Astrocyte of the cerebellum (primary cell): ENCODE results near the gene SGSM1.
A peak's percentile ranks its signal among the peaks of the same experiment; 100 is the strongest.

ENCODE experiments used
- DNase-seq: peaks from one replicate; pipeline ENCODE4 v3.0.0-alpha.2; 2011; ENCODE audit warnings: low read depth
- H3K4me3 ChIP-seq: 2 replicates; pipeline ENCODE4 v1.5.1; 2011; ENCODE audit warnings: mild to moderate bottlenecking, low read depth, low read length, moderate library complexity
- CTCF ChIP-seq: IDR thresholded peaks from 2 replicates; pipeline ENCODE4 v1.5.1; 2012; ENCODE audit warnings: low read length, low read depth, moderate library complexity, mild to moderate bottlenecking; ENCODE audit errors: missing control alignments
- in situ Hi-C: cut with HindIII; loops from 2 replicates; pipeline ENCODE4 v1.10.0; 2017; ENCODE audit warnings: low sequenced_read_pairs

Gene SGSM1

DNA sequence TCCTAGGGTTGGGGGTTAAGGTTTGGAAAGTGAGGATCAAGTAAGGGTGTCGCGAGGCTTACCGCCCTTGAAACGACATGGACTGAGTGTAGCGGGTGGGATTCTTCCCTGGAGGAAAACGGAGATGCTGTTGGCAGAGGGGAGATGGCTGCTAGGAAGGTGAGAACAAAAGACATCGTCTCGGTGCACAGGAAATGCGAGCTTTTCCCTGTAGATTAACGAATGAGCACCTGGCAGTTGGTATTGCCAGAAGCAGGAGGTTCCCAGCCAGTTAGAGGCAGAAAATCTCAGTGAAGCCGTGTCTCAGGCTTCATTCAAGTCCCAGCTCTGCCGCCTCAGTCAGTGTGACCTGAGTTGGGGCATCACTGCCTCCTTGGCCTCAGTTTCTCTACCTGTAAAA is 141.9 kb downstream of the SGSM1 start:
- no peak overlapping the region for H3K4me3 ChIP-seq
- DNase-seq, result no peak
- in situ Hi-C loops, result no loop called here
- TF ChIP-seq CTCF, result no peak

DNA sequence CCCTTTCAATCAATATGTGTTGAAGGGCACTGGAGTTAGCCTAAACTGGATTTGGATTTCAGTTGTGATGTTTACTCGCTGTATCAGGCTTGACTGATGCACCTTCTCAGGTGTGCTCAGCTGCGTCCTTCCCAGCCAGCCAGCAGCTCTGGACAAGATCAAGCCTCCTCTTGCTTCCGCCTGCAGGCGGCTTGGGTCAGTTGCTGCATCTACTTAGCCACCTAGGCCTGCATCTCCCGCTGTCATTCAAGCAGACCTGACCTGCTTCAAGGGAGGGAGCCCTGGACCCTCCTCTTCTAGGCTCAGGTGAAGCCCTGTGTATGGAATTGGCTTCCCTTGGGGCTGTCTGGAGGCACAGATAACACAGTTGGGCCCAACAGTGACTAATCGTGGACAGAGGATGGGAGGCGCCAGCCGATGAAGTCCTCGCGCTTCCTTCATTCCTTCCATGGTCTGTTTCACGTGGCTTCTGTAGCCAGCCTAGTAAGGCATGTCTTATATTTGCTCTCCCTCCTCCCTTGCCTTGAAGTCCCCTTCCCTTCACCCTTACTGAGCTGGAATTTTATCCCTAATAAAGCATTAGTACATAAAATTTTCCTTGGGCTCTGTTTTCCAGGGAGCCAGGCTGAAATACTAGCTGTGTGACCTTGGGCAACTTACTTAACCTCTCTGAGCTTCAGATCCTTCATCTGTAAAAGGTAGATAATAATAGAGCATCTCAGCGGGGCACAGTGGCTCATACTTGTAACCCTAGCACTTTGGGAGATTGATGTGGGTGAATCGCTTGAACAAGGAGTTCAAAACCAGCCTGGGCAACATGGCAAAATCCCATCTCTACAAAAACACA is 142.6 kb downstream of the SGSM1 start:
- TF ChIP-seq CTCF, result no peak
- no peak for DNase-seq
- H3K4me3 ChIP-seq, result no peak overlapping the region
- in situ Hi-C loops, result no loop called here

DNA sequence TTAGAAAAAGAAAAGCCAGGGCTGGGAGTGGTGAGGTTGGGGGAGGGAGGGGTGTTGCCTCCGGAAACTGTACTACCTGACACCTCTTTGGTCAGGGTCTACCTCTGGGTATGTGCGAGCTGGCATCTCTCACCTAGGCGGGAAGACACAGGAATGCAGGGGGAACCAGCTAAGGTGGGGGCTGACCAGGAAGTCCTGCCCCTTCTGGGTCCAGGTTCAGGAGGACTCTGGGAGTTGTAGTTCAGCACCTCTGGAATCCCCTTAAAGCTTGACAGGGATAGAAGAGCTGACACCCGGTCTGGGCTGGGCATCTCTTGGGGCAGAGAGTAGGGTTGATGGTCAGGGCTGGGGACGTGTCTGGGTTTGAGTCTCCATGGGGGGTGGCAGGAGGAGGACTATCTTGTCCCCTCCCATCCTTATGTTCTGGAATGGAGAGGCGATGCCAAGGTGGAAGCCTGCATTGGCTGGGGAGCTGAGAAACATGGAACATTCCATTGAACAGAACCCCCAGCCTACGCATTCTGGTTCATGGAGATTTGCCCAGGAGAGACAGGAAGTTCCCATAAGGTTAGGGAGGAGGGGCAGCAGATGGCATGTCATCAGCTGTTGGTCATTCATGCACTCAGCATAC is 144.4 kb downstream of the SGSM1 start:
- no peak overlapping the region for H3K4me3 ChIP-seq
- in situ Hi-C loops, result loop anchor here (5.0 kb wide), 1 partner anchor 87 kb away; no protein-coding TSS in a partner anchor
- DNase-seq, result no peak
- no peak for TF ChIP-seq CTCF

GRCh38 chr22:24951942-24952836 is 146.2 kb downstream of the SGSM1 start, which contains the start of gene KIAA1671:
Gene KIAA1671, plus strand, starts transcription at chr22:24952716. Its CDS starts 75,284 bp downstream, at chr22:25028000.
- DNase-seq, result no peak
- in situ Hi-C loops, result loop anchor here (5.0 kb wide), 1 partner anchor 85 kb away; no protein-coding TSS in a partner anchor
- peak; percentile 98 for TF ChIP-seq CTCF
- peak within 1 kb of the TSS; percentile 57 for H3K4me3 ChIP-seq

GRCh38 chr22:24952837-24953383 is 146.9 kb downstream of the SGSM1 start:
- in situ Hi-C loops, result loop anchor here (5.0 kb wide), 1 partner anchor 84 kb away; no protein-coding TSS in a partner anchor
- DNase-seq, result no peak
- TF ChIP-seq CTCF, result no peak
- peak overlapping the region; percentile 57 for H3K4me3 ChIP-seq
